H1 (cell line): ENCODE results near the gene PRIMA1. TPM values are rescaled to one million over a fixed set of nuclear protein-coding genes. Genes with fewer than 3 reads are reported as not detected.

Experiments used
- CTCF ChIA-PET: fragments of 300-600 bp; sonication (Branson Sonifier 250); formaldehyde crosslinking; loops from one replicate; lab custom pipeline; 2021; ENCODE audit not compliant: partially characterized antibody; lab: Charles Lee
- POLR2A ChIA-PET: fragments of 300-600 bp; sonication (Branson Sonifier 250); formaldehyde crosslinking; loops from one replicate; lab custom pipeline; 2021; ENCODE audit warnings: inconsistent platforms; ENCODE audit not compliant: partially characterized antibody; lab: Charles Lee
- DNase-seq, 2 experiments: peaks; one replicate each; pipeline versions ENCODE4 v3.0.0 to v3.0.0-alpha.2; 2010 to 2022; ENCODE audit warnings: low spot score in 2 of 2, low read depth in 1 of 2, mixed read lengths in 1 of 2
- FAIRE-seq: peaks from 2 replicates; lab custom pipeline; 2011; peaks lifted over from hg19 to GRCh38; lab: Jason Lieb, UNC
- H2AFZ ChIP-seq: 2 replicates; pipeline ENCODE4 v1.8.1; 2012; ENCODE audit warnings: low read length, inconsistent platforms
- H2AK5ac ChIP-seq: 2 replicates; pipeline ENCODE4 v1.6.1; 2013; ENCODE audit warnings: low read depth, low read length
- H2BK120ac ChIP-seq: replicated peaks from 2 replicates; pipeline ENCODE3; 2013; ENCODE audit warnings: low read depth, low read length, inconsistent platforms
- H2BK12ac ChIP-seq: 2 replicates; pipeline ENCODE4 v1.6.1; 2013; ENCODE audit warnings: low read depth, low read length
- H2BK15ac ChIP-seq: 2 replicates; pipeline ENCODE4 v1.6.1; 2013; ENCODE audit warnings: low read length
- H2BK20ac ChIP-seq: 2 replicates; pipeline ENCODE4 v1.6.1; 2013; ENCODE audit warnings: low read length
- H2BK5ac ChIP-seq: 2 replicates; pipeline ENCODE4 v1.6.1; 2013; ENCODE audit warnings: low read depth, low read length
- H3K14ac ChIP-seq: 2 replicates; pipeline ENCODE4 v1.6.1; 2013; ENCODE audit warnings: inconsistent platforms; ENCODE audit not compliant: insufficient read length
- H3K18ac ChIP-seq: 2 replicates; pipeline ENCODE4 v1.6.1; 2013; ENCODE audit warnings: low read length; ENCODE audit errors: extremely low read depth
- H3K23ac ChIP-seq: 2 replicates; pipeline ENCODE4 v1.6.1; 2013; ENCODE audit warnings: inconsistent platforms; ENCODE audit not compliant: insufficient read length
- H3K23me2 ChIP-seq: 2 replicates; pipeline ENCODE4 v1.6.1; 2013; ENCODE audit warnings: low read depth, low read length
- H3K27ac ChIP-seq: 2 replicates; pipeline ENCODE4 v1.6.1; 2011; ENCODE audit warnings: low read depth, low read length, inconsistent platforms
- H3K27me3 ChIP-seq, 4 experiments: replicated peaks in 1 of 4; 1 replicate in 1 of 4; 2 replicates in 3 of 4; pipeline versions ENCODE4 v1.6.1 to v1.8.1; 2011 to 2013; ENCODE audit warnings: low read length in 3 of 4, mild to moderate bottlenecking in 3 of 4, inconsistent platforms in 2 of 4, mixed read lengths in 2 of 4, moderate library complexity in 1 of 4; ENCODE audit not compliant: control insufficient read depth in 3 of 4, insufficient read depth in 3 of 4; ENCODE audit errors: extremely low read depth in 1 of 4
- H3K36me3 ChIP-seq, 4 experiments: 2 replicates each; pipeline versions ENCODE4 v1.6.1 to v1.8.1; 2011 to 2013; ENCODE audit warnings: mild to moderate bottlenecking in 4 of 4, low read length in 3 of 4, moderate library complexity in 2 of 4, control low read depth in 1 of 4, inconsistent platforms in 1 of 4; ENCODE audit not compliant: insufficient read depth in 4 of 4, control insufficient read depth in 2 of 4
- H3K4ac ChIP-seq: replicated peaks from 2 replicates; pipeline ENCODE3; 2013; ENCODE audit warnings: low read length, low read depth, mixed read lengths, inconsistent platforms; ENCODE audit not compliant: insufficient read length
- H3K4me1 ChIP-seq, 4 experiments: replicated peaks in 1 of 4; 1 replicate in 1 of 4; 2 replicates in 3 of 4; pipeline versions ENCODE4 v1.6.1 to v1.8.1; 2011 to 2013; ENCODE audit warnings: low read length in 3 of 4, inconsistent platforms in 2 of 4, mixed read lengths in 1 of 4; ENCODE audit not compliant: insufficient read depth in 4 of 4, control insufficient read depth in 3 of 4
- H3K4me2 ChIP-seq, 2 experiments: 2 replicates each; pipeline versions ENCODE4 v1.6.1 to v1.8.1; 2011 to 2013; ENCODE audit warnings: low read depth in 2 of 2, low read length in 2 of 2, control low read depth in 1 of 2, inconsistent platforms in 1 of 2, mild to moderate bottlenecking in 1 of 2; ENCODE audit not compliant: insufficient read depth in 1 of 2
- H3K4me3 ChIP-seq, 4 experiments: fragments of 200-600, 300-600 bp in 1 of 4; sonication (generic), shearing (Covaris generic), sonication (Bioruptor Twin) in 1 of 4; 2 replicates each; pipeline versions ENCODE4 v1.5.1 to v1.8.1; 2011 to 2016; ENCODE audit warnings: low read length in 4 of 4, low read depth in 3 of 4, control low read depth in 2 of 4, inconsistent platforms in 2 of 4, mild to moderate bottlenecking in 2 of 4, mixed read lengths in 1 of 4, moderate library complexity in 1 of 4; ENCODE audit not compliant: insufficient read depth in 2 of 4; ENCODE audit errors: extremely low read depth in 1 of 4
- H3K56ac ChIP-seq: replicated peaks from 2 replicates; pipeline ENCODE3; 2013; ENCODE audit warnings: low read depth, mild to moderate bottlenecking, mixed read lengths, low read length, inconsistent platforms; ENCODE audit not compliant: insufficient read length
- H3K79me1 ChIP-seq: 2 replicates; pipeline ENCODE4 v1.6.1; 2013; ENCODE audit warnings: low read depth, low read length, control low read depth
- H3K79me2 ChIP-seq, 2 experiments: 2 replicates each; pipeline versions ENCODE4 v1.6.1 to v1.8.1; 2012 to 2013; ENCODE audit warnings: low read length in 2 of 2, mild to moderate bottlenecking in 2 of 2, inconsistent platforms in 1 of 2; ENCODE audit not compliant: insufficient read depth in 2 of 2, control insufficient read depth in 1 of 2
- H3K9ac ChIP-seq, 4 experiments: replicated peaks in 1 of 4; 1 replicate in 1 of 4; 2 replicates in 3 of 4; pipeline versions ENCODE4 v1.6.1 to v1.8.1; 2011 to 2013; ENCODE audit warnings: low read depth in 3 of 4, low read length in 3 of 4, control low read depth in 2 of 4, mild to moderate bottlenecking in 2 of 4, moderate library complexity in 2 of 4, inconsistent platforms in 1 of 4; ENCODE audit errors: extremely low read depth in 1 of 4
- H3K9me3 ChIP-seq, 2 experiments: 2 replicates each; pipeline versions ENCODE4 v1.6.1 to v1.8.1; 2012 to 2013; ENCODE audit warnings: mild to moderate bottlenecking in 2 of 2, moderate library complexity in 2 of 2, control low read depth in 1 of 2, inconsistent platforms in 1 of 2, low read depth in 1 of 2, low read length in 1 of 2, mixed read lengths in 1 of 2; ENCODE audit not compliant: insufficient read depth in 2 of 2
- H4K20me1 ChIP-seq, 2 experiments: replicated peaks in 1 of 2; 2 replicates each; pipeline versions ENCODE3 to v1.8.1; 2011 to 2013; ENCODE audit warnings: inconsistent platforms in 2 of 2, low read length in 2 of 2, mild to moderate bottlenecking in 1 of 2; ENCODE audit not compliant: insufficient read depth in 2 of 2, control insufficient read depth in 1 of 2
- H4K5ac ChIP-seq: 2 replicates; pipeline ENCODE4 v1.6.1; 2013; ENCODE audit warnings: low read length, low read depth, mixed read lengths, inconsistent platforms; ENCODE audit not compliant: insufficient read length
- H4K8ac ChIP-seq: 2 replicates; pipeline ENCODE4 v1.8.0; 2013; ENCODE audit warnings: mild to moderate bottlenecking, moderate library complexity, low read length, inconsistent platforms; ENCODE audit not compliant: insufficient read depth; ENCODE audit errors: extremely low read depth
- H4K91ac ChIP-seq: replicated peaks from 2 replicates; pipeline ENCODE3; 2013; ENCODE audit warnings: low read length, mixed read lengths, inconsistent platforms; ENCODE audit not compliant: insufficient read length
- POU5F1 ChIP-seq: IDR thresholded peaks from 2 replicates; pipeline ENCODE4 v1.6.1; 2011; ENCODE audit warnings: low read depth, mild to moderate bottlenecking, low read length, moderate library complexity
- TEAD4 ChIP-seq: IDR thresholded peaks from 2 replicates; pipeline ENCODE4 v1.6.1; 2012; ENCODE audit warnings: low read depth, low read length, inconsistent platforms, mixed read lengths
- polyA plus RNA-seq, 7 experiments: library from polyadenylated mRNA; depleted of rRNA in 3 of 7; stranded (reverse) in 5 of 7; unstranded in 2 of 7; fragments of >200 nt in 5 of 7; fragments of 200-250 nt in 2 of 7; gene quantifications; 1 replicate in 5 of 7; 2 replicates in 1 of 7; 4 replicates in 1 of 7; pipeline versions ENCODE4 v1.2.1 to v1.2.3, GENCODE V29; 2011 to 2013; ENCODE audit warnings: missing spikeins in 2 of 7, mixed read lengths in 2 of 7
- total RNA-seq: library from RNA; stranded (reverse); fragmentation: NEBNext Ultra II Directional; extraction: Animal tissue kit (Norgen Biotek cat#: 25700); gene quantifications from 2 replicates; pipeline ENCODE4 v1.2.1, GENCODE V29; 2021

The PRIMA1 gene
- total and polyA plus RNA-seq, 2 of the 8 experiments (the other 6 are each of a cell fraction or from before 2014, with no cell fraction given) = 2.8 to 4.5 TPM

DNA sequence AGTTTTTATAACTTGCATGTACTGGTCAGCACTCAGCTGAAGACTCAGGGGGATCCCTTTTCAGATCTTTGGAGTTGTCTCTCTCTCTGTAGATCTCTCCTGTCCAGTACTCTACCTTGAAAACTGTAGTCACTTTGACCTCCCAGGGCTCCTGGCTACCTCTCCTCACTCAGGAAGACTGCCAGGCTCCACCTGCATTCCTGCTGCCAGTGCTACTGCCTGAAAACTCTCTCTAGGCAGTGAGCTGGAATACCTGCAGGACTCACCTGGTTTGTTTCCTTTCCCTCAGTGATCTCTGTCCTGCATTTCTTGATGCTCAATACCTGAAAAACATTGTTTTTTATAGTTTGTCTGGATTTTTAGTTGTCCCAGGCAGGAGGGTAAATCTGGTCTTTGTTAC lies 87.4 kb downstream of the PRIMA1 start:
- no peak overlapping the region for H4K8ac ChIP-seq
- H2BK15ac ChIP-seq = no peak overlapping the region
- no peaks in the 10 kb centered on the region for H3K27me3 ChIP-seq
- H3K9me3 ChIP-seq = peaks cover 2 to 4% of the 10 kb centered on the region in 2 experiments; a peak in 1 of 4 replicates
- no peak overlapping the region for H2AFZ ChIP-seq
- H4K20me1 ChIP-seq = no peaks in the 10 kb centered on the region
- no peak overlapping the region for H2AK5ac ChIP-seq
- no peaks in the 10 kb centered on the region for H3K79me1 ChIP-seq
- no peak overlapping the region for H3K27ac ChIP-seq
- FAIRE-seq = no peak
- H4K91ac ChIP-seq = no peak overlapping the region
- no peaks in the 10 kb centered on the region for H3K4me1 ChIP-seq
- H2BK20ac ChIP-seq = no peak overlapping the region
- no peak overlapping the region for H2BK5ac ChIP-seq
- H3K23ac ChIP-seq = no peak overlapping the region
- no peak overlapping the region for H3K56ac ChIP-seq
- POLR2A ChIA-PET = interaction anchor here (2.1 kb wide), 1 partner anchor 12 kb away, joined by 7 read pairs; no protein-coding TSS in a partner anchor
- H3K4me3 ChIP-seq = no peak overlapping the region
- no peak overlapping the region for H3K14ac ChIP-seq
- no peak overlapping the region for H3K18ac ChIP-seq
- H3K9ac ChIP-seq = no peak overlapping the region
- H4K5ac ChIP-seq = no peak overlapping the region
- H3K23me2 ChIP-seq = no peaks in the 10 kb centered on the region
- H3K4me2 ChIP-seq = no peak overlapping the region
- H2BK120ac ChIP-seq = no peak overlapping the region
- H3K79me2 ChIP-seq = no peaks in the 10 kb centered on the region
- no peak overlapping the region for H2BK12ac ChIP-seq
- CTCF ChIA-PET = interaction anchor here (1.3 to 2.2 kb wide), 3 partner anchors 14 to 69 kb away, joined by 3 to 9 read pairs (median 3); no protein-coding TSS in a partner anchor
- no peak for TF ChIP-seq POU5F1
- 0 out of 2 replicates have a peak, but pooled peaks have one; percentile 29 for TF ChIP-seq TEAD4
- H3K4ac ChIP-seq = no peak overlapping the region
- no peak for DNase-seq
- peaks cover 0 to 3% (median 0%) of the 10 kb centered on the region in 4 experiments; a peak in 1 of 8 replicates for H3K36me3 ChIP-seq
